GM19099 (cell line): Measurements from ENCODE around the gene UFL1.

Experiments
- POLR2A ChIP-seq: IDR thresholded peaks from 3 replicates; pipeline ENCODE4 v1.6.1; 2011; ENCODE audit warnings: low read depth; ENCODE audit not compliant: insufficient read length; ENCODE audit errors: extremely low read depth

The UFL1 gene

GRCh38 chr6:96547654-96548053 lies 26.0 kb downstream of the UFL1 start:
- TF ChIP-seq POLR2A: no peak

GRCh38 chr6:96554558-96554957 lies 33.0 kb downstream of the UFL1 start:
- TF ChIP-seq POLR2A: no peak

- no peak for TF ChIP-seq POLR2A
These were observed 41.3 kb downstream of the UFL1 start, which contains the start of gene FHL5 for GRCh38 chr6:96562886-96563285. Gene FHL5, plus strand, starts transcription at chr6:96563128. Its CDS starts 40,486 bp downstream, at chr6:96603614.

- TF ChIP-seq POLR2A: no peak
These were observed 42.2 kb downstream of the UFL1 start for GRCh38 chr6:96563853-96564252.

- TF ChIP-seq POLR2A: no peak
These were observed 48.4 kb downstream of the UFL1 start for GRCh38 chr6:96570053-96570452.

- TF ChIP-seq POLR2A: no peak
These were observed 49.9 kb downstream of the UFL1 start for GRCh38 chr6:96571551-96571950.

- TF ChIP-seq POLR2A: no peak
These were observed 53.8 kb downstream of the UFL1 start for GRCh38 chr6:96575359-96575758.

GRCh38 chr6:96576221-96576620 lies 54.6 kb downstream of the UFL1 start:
- TF ChIP-seq POLR2A: no peak

- no peak for TF ChIP-seq POLR2A
These were observed 60.4 kb downstream of the UFL1 start for GRCh38 chr6:96582021-96582420.

- TF ChIP-seq POLR2A: no peak
These were observed 60.8 kb downstream of the UFL1 start for GRCh38 chr6:96582436-96582835.

- TF ChIP-seq POLR2A: no peak
These were observed 82.8 kb downstream of the UFL1 start for GRCh38 chr6:96604420-96604819.
